Sciatic nerve (tissue), 2 donors: ENCODE results near the gene TAF6L. TPM values are rescaled to one million over a fixed set of nuclear protein-coding genes. Genes with fewer than 3 reads are reported as not detected.
"Not testable (repeated sequence)": the region's sequence is repeated elsewhere in the genome, so short reads cannot be mapped to it uniquely, and the experiment has no call there.

Source experiments
- ATAC-seq: fragments of 200-7000 bp; cut with Tn5 transposase; one replicate; pipeline ENCODE4 v1.9.1; 2020; ENCODE audit warnings: mild to moderate bottlenecking, moderate library complexity
- DNase-seq: peaks from one replicate; pipeline ENCODE4 v3.0.0-alpha.2; 2020; ENCODE audit warnings: low spot score
- intact Hi-C: fragments of 100-400 bp; cut with DNase I; formaldehyde crosslinking; loops from one replicate; pipeline ENCODE4 v1.14.2; 2022
- total RNA-seq: library from RNA; stranded (reverse); fragmentation: NEBNext Ultra II Directional; extraction: Animal tissue kit (Norgen Biotek cat#: 25700); gene quantifications from one replicate; pipeline ENCODE4 v1.2.1, GENCODE V29; 2021
- donor health status: DM: no; HTN: no; CAD: no.
- donor health status: DM: no; HTN: no; CAD: no.

Gene TAF6L
- total RNA-seq, 1 donor from 2014 or later = 17.8 TPM

DNA sequence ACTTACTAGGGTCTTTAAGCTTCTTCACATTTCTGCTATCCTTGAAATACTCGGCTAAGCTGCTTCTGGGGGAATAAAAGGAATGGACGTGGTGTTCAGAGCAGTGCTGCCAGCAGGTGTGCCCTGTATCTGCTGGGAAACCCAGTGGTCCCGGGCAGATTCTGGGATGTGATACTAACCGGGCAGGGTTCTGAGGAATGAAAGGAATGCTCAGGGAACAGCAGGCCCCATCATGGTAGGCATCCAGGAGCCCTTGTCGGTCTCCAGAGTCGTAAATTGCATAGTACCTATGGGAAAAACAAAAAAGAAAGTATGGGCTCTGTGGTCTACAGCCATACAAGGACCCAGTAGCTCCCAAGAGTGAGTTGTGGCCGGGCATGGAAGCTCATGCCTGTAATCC, 25.1 kb downstream of the TAF6L start:
- DNase-seq = no peak
- no peak for ATAC-seq
- intact Hi-C loops = no loop called here

DNA sequence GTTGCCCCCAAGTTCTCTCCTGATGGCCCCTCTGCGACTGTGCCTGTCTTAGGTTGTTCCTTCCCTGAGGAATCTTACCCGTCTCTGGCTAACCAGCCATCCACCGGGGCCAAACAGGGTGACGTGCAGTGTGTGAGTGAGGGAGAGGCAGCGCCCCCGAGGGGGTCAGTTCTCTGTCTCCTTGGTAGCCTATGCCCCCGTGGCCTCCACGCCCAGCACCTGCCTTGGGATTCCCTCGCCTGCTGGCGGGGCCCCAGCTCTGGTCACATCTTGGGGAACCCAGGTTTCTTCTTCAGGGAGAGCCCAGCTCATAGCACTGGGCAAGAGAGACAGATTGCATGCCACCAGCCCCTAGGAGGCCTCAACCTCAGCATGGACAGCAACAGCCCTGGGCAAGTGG, 28.3 kb downstream of the TAF6L start:
- ATAC-seq = no peak
- DNase-seq = no peak
- intact Hi-C loops = no loop called here

DNA sequence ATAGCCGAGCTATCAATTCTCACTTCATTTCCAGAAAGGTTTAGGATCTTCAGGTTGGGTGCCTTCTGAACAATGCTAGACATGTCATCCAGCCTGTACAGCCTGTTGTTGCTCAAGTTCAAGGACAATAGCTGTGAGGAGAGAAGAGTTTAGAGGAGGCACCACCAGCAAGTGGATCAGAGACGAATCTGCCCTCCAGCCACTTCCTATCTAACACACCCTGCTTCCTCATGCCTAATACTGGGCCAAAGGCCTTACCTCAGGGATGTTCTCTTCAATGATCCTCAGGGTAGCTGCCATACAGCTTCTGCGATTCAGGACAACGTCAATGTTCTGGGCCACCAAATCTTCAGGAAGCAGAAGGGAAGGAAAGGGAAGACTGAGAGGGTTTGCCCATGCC, 29.9 kb downstream of the TAF6L start:
- DNase-seq (no peak), ATAC-seq (no peak)
- intact Hi-C loops = no loop called here

DNA sequence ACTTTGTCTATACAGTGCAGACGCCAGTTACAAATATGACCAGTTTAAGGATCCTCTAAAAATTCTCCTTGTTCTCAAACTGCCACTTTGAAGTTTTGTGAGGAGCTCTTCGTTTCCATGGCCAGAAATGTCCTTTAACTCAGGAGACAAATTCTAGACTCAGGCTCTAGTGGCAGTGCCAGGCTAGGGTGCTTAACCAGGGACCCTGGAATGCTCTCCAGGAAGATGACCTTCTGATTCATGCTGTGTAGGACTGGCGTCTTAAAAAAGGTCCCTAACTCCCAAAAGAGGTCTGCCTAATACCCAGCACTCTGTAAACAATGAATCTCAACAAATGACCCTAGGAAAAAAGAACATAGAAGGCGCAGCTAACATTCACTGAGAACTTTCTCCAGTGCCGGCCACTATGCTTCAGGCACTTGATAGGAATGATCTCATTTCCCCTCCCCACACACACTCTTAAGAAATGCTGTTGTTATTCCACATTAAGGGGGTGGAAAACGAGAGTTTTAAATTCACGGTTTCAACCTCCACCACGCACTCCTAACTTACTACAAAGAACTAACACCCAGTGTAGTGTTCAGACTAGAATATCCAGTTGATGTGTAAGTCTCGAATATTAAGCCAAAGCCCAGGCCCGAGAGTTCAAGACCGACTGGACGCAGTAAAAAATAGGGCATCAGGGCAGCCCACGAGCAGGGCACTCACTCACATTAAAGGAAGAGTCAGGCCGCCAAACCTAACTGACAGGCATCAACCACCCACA, 33.3 kb downstream of the TAF6L start:
- intact Hi-C loops = no loop called here
- ATAC-seq (no peak), DNase-seq (no peak)

DNA sequence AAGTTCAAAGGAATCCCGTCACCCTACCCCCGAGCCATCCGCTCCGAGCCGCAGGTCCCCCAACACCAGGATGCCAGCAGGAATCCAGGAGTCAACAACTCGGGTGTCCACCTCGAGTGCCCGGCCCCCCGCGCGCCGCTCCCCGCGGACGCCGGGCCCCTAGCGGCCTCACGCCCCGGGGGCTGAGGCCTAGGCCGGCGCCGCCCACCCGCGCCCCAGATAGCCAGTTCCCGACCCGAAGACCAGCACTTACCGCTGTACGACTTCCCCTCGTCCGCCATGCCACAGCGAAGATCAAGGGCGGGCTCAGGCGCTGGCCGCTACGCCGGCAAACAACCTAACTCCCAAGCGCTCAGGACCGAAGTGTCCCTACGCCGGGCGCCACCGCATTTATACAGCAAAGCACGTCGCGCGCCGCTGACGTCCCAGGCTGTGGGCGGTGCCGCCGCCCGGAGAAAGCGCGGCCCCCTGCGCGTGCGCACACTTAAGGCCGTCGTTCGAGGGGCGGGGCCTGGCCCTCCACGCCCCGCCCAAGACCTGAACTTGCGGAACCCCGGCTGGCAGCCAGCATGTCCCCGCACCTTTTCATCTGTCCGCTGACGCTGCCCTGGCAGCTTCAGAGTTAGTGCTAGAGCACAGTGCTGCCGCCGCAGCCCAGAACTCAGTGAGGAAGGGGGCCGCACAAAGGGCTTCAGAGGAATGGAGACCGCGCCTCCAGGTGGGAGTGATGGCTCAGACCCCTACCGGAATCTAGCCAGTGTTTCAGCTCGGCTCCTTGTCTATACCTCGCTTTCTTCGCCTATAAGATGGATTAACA, 34.1 kb downstream of the TAF6L start, which contains the start of gene NXF1:
NXF1 (minus strand) TSS at position 365 of the 817 bp plus-strand sequence; CDS start at position 281, 84 bp downstream.
- intact Hi-C loops = no loop called here
- ATAC-seq (peak; percentile 98), DNase-seq (peak; percentile 97)

DNA sequence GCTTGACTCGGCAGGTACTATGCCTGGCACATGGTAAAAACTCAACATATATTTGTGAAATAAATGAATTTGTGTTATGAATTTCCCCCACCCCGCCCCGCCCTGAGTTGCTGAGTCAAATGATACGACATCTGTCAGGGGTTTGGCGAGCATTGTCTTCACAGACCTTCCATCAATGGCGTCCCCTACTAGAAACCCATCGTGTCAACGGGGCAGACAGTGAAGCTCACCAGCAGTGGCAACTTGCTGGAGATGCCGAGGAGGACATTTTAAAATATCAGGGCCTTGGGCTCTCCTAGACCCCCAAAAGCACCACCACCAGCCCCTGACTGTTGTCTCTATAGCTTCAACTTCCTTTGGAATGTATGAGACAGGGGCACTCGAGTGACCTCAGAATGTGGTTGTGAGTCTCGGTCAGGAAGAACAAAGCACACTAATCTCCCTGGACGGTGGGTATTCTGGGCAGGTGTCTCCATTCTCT, 34.8 kb downstream of the TAF6L start:
- ATAC-seq (peak; percentile 10), DNase-seq (no peak)
- intact Hi-C loops = no loop called here

DNA sequence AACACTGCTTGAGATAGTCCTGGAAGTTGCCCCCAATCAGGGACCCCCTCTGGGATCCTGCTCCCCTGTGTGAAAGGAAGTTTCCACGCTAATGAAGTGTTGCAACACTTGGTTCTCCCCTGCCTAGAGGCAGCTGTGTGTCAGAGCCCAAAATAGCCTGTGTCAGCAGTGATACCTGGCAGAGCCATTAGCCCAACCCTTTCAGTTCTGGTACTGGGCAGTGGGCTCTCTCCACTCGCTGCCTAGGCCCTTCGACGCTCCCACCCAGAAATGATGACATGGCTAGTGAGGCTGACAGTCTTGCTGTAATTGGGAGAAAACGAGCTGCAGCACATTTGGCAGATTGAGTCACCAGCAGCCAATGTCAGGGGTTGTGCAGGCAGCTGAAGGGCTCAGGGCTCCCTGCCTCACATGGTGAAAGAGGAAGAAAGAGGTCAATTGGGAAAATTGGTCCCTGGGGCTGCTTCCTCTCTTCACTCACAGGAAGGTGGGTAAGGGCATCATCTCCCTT, 35.5 kb downstream of the TAF6L start:
- ATAC-seq (peak; percentile 52), DNase-seq (no peak)
- intact Hi-C loops = no loop called here

DNA sequence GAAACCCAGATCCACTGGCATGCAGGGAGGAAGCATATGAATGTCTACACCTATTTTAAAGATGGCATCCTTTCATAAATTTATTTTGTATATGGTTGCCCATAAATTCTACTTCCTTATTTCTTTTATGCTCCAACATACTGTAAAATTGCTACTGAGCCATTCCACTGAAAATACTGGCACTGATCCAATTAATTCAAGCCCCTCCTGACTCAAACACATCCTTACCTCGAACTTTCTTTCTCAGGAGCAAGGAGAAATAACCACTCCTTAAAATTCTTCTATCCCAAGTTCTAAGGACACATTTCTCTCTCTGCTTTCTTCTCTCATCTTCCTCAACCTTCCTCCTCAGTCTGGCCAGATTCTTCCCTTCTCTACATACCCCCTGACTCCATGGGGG, 39.6 kb downstream of the TAF6L start:
- no peak for DNase-seq
- no peak for ATAC-seq
- intact Hi-C loops = no loop called here

DNA sequence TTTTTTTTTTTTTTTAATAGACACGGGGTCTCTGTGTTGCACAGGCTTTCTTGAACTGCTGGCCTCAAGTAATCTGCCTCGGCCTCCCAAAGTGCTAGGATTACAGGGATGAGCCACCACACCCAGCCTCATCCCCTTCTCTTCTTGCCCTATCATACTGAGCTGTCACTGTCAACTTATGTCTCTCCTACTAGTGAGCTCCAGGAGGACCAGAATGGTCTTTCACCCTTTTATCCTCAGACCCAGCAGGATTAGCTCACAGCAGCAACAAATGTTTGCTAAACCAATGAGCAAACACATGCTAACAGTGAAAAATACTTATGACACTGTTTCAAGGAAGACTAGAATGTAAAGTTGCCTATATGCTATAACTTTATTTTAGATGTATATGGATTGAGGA, 40.5 kb downstream of the TAF6L start:
- intact Hi-C loops = no loop called here
- no peak for ATAC-seq
- no peak for DNase-seq

DNA sequence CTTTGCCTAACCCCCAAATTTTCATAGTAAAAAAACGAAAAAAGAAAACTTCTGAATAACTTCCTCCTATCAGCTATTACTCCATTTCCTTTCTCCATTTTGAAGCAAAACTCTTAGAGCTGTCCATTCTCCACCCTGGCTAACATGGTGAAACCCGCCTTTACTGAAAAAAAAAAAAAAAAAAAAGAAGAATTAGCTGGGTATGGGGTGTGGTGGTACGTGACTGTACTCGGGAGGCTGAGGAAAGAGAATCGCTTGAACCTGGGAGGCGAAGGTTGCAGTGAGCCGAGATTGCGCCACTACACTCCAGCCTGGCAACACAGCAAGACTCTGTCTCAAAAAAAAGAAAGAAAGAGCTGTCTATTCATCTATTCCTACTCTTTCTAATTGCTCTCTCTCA, 45.4 kb downstream of the TAF6L start:
- intact Hi-C loops = no loop called here
- ATAC-seq = no peak
- DNase-seq = no peak

DNA sequence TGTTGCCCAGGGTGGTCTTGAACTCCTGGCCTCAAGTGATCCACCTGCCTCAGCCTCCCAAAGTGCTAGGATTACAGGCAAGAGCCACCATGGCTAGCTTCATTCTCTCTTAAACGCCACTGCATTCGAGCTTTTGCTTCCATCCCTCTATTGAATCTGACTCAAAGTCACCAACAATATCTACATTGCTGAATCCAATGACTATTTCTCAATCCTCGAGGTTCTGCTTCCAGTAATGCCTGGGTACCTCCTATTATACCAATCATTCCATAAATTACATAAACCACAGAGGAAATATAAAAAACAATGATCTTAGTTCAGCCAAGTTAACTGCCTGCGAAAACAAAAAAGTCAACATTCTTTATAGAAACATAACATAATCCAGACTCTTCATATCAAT, 45.9 kb downstream of the TAF6L start:
- no peak for ATAC-seq
- DNase-seq = no peak
- intact Hi-C loops = no loop called here

DNA sequence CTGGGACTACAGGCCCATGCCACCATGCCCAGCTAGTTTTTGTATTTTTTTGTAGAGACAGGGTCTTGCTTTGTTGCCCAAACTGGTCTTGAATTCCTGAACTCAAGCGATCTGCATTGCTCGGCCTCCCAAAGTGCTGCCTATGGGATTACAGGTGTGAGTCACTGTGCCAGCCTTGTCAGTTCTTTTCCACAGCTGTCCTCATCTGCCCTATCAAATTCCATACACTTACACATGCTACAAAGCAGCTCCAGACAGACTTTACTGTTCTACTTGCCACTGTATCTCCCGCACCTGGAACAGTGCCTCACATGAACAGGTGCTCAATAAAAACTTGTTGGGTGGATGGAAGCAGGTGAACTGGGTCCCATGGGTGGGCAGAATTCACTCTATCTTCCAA, 52.5 kb downstream of the TAF6L start:
- DNase-seq (no peak), ATAC-seq (no peak)
- intact Hi-C loops = no loop called here

DNA sequence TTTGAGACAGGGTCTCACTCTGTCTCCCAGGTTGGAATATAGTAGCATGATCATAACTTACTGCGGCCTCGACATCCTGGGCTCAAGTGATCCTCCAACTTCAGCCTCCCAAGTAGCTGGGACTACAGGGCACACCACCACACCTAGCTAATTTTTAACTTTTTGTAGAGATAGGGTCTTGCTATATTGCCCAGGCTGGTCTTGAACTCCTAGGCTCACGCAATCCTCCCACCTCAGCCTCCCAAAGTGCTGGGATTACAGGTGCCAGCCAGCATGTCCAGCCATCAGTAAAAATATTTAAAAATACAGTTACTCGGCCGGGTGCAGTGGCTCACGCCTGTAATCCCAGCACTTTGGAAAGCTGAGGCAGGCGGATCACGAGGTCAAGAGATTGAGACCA, 56.9 kb downstream of the TAF6L start:
- DNase-seq, intact Hi-C loops, ATAC-seq: not testable (repeated sequence)

DNA sequence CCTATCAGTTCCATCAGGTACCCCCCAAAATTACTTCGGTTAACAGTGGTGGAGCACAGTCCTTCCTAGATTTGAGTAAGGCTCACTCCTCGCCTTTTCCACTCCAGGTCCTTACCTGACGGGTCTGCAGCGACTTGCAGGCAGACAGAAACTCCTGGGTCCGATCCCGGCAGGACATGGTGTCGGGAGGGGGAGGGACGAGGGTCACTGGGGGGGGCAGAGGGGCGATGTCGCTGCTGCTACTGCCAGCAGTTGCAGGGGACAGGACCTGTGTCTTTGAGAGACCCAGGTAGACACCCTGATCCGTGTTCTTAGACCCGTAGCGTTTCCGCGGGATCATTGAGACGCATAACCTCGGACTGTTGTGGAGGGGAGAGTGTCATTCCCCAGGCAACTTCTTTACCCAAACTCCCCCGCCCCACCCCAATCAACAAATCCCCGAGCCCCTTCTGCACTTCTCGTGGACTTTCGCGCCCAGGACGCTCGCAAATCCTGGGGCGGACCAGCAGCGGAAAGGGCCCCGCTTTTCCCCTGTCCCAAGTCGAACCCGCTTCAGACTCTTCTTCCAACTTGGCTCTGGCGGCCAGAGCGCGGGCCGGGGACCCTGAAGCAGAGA, 59.8 kb downstream of the TAF6L start:
- DNase-seq (no peak), ATAC-seq (no peak)
- intact Hi-C loops = no loop called here

DNA sequence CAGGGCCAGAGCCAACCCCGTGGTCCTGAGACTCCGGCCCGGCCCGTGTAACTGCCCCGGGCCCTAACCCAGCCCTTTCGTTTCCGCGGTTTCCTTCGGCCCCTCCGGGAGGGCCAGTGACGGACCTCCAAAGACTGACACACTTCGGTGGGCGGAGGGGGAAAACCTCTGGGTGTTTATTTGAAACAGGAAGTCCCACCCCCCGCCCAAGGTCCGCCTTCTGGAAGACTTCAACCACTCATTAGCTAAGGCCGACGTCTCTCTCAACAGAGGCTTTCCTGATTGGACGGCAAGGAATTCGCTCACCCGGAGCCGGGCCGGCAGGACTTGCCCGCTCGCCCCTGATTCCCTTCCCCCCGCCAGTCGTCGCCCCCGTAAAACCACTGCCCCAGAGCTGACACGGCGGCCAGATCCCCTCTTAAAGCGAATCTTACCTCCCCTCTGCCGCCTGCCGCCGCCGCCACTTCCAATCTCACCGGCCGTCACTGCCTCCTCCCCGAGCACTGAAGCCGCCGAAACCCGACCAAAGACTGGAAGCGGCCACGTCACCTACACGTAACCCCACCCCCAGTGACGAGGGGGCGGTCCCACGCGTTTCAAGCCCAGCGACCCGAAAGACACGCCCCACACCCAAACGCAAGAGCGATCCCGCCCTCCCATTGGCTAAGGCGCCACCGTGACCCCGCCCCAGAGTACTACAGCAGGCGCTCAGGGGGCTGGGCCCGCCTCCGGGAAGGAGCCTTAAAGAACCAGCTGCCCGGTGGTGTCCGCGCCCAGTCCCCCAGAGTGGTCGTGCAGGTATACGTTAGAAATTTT, 60.5 kb downstream of the TAF6L start, which contains the start of gene STX5:
STX5 (minus strand) TSS at position 532 of the 816 bp plus-strand sequence. CDS start 808 bp downstream, outside the sequence.
- intact Hi-C loops = no loop called here
- ATAC-seq = peak; percentile 99
- DNase-seq = peak; percentile 100

DNA sequence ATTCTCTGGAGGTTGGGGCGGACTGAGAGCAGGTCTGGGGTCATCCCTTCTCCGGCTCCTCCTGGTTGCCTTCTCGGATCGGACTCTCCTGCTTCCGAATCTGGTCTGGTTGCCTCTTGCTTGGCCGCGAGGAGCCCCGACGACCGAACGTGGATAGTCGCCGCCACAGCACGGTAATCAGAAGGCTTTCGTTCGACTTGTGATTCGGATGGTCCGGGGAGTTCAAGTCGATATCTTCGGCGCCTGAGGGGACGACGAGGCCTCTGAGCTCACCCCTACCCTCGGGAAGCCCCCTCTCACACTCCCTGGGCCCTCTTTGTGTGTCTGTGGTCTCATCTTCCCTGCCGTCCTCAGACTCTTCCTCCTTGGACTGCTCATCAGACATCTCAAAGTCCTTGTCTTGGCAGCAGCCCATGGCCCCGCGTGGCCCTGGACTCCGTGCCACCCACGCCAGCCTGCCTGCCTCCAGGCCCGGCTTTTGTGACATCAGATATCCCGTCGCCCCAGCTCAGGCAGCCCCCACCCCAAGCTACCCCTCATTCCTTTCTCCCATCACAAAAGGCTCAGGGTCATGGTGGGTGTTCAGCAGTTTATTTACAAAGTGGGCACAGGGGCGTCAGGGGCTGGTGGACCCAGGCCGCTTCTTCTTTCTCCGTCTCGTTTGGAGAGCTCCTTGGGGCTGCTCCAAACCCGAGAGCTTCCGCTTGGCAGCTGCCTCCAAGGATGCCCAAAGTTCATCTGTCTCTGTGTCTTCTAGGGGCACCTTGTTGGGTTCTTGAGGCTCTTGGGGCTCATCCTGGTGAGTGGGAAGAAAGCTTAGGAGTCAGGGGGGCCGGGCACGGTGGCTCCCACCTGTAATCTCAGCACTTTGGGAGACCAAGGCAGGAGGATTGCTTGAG, 61.4 kb downstream of the TAF6L start, which contains the start of gene TEX54:
TEX54 (minus strand) TSS at position 506 of the 899 bp plus-strand sequence.
- ATAC-seq (peak; percentile 3), DNase-seq (peak; percentile 69)
- intact Hi-C loops = no loop called here

DNA sequence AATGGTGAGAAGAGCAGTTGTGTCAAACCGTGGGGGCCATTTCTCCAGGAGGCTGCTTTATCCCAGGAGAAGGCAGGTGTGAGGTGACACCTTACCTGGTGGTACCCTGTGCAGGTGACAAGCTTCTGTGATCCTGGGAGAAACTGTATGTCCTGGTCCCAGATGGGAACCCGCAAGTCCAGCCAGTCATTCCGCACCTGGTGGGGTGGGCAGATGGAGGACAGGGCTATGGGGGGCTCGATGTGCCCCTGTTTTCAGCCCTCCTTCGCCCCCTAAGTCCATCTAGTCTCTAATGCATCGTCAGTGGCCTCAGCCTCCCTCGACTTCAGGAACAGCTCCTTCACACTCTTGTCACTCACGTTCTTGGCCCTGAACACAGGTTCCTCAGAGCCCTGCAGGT, 64.1 kb downstream of the TAF6L start:
- intact Hi-C loops = no loop called here
- DNase-seq = no peak
- ATAC-seq = no peak
